ENCODE results near the gene SHOC1.

SHOC1 gene

GRCh38 chr9:111805830-111806241 is 11.1 kb upstream of the SHOC1 start:
- Histone ChIP-seq H3K4me2 (ENCODE audit: low read length) (no peak overlapping the region), H3K36me3 (replicated peaks; ENCODE audit: low read depth, low read length) (no peaks in the 10 kb centered on the region), H3K27ac (ENCODE audit: low read length) (no peak overlapping the region), H2AFZ (ENCODE audit: low read depth, low read length) (no peak overlapping the region), H3K27me3 (ENCODE audit: low read depth, low read length) (no peaks in the 10 kb centered on the region), H3K9me3 (ENCODE audit: insufficient read depth, low read length) (no peaks in the 10 kb centered on the region), H3K4me3 (ENCODE audit: low read length) (no peak overlapping the region), H3K4me1 (ENCODE audit: low read length) (no peaks in the 10 kb centered on the region), H4K20me1 (ENCODE audit: insufficient read depth, low read length) (no peaks in the 10 kb centered on the region), H3K9ac (ENCODE audit: low read length) (no peak overlapping the region), H3K79me2 (ENCODE audit: low read length) (no peaks in the 10 kb centered on the region)
- TF ChIP-seq CTCF (IDR thresholded peaks at IDR 0.05; ENCODE audit: low read depth, low read length) (no peak), EZH2phosphoT487 (IDR thresholded peaks at IDR 0.05; ENCODE audit: low read depth) (no peak)

DNA sequence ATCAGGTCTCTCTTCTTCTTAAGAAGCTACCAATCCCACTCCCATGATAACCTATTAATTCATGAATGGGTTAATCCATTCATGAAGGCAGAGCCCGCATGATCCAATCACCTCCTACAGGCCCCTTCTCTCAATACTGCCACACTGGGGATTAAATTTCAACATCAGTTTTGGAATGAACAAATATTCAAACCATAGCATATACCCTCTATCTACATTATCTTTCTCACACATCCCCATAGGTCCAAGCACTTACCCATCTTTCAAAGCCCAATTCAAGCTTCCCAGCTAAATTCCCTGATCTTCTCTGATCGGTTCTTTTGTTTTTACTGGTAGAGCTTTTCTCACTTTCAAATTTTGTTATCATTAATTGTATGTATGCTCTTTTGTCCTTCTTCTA is 10.5 kb upstream of the SHOC1 start:
- TF ChIP-seq EZH2phosphoT487 (IDR thresholded peaks at IDR 0.05; ENCODE audit: low read depth) (no peak), CTCF (IDR thresholded peaks at IDR 0.05; ENCODE audit: low read depth, low read length) (no peak)
- Histone ChIP-seq H2AFZ (ENCODE audit: low read depth, low read length) (no peak overlapping the region), H3K27ac (ENCODE audit: low read length) (no peak overlapping the region), H4K20me1 (ENCODE audit: insufficient read depth, low read length) (no peaks in the 10 kb centered on the region), H3K9ac (ENCODE audit: low read length) (no peak overlapping the region), H3K9me3 (ENCODE audit: insufficient read depth, low read length) (no peaks in the 10 kb centered on the region), H3K4me2 (ENCODE audit: low read length) (no peak overlapping the region), H3K27me3 (ENCODE audit: low read depth, low read length) (no peaks in the 10 kb centered on the region), H3K4me1 (ENCODE audit: low read length) (no peaks in the 10 kb centered on the region), H3K36me3 (replicated peaks; ENCODE audit: low read depth, low read length) (no peaks in the 10 kb centered on the region), H3K4me3 (ENCODE audit: low read length) (no peak overlapping the region), H3K79me2 (ENCODE audit: low read length) (no peaks in the 10 kb centered on the region)

DNA sequence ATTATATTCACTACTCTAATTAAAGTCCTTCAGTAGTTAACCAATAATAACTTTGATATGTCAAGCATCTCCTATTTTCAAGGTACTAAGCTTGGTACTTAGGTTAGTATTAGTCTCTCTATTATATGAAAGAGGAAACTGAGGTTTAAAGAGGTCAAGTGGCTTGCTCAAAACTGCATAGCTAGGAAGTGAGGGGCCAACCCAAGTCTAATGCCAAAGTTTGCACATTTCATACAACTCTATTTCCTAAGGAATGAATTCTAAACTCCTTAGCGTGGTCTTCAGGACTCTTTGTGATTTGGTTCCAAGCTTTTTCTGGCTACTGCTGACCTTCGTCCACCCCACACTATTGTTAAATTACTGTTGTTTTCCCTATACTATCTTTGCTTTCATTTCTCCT is 9.9 kb upstream of the SHOC1 start:
- TF ChIP-seq CTCF (IDR thresholded peaks at IDR 0.05; ENCODE audit: low read depth, low read length) (no peak), EZH2phosphoT487 (IDR thresholded peaks at IDR 0.05; ENCODE audit: low read depth) (no peak)
- H3K79me2 ChIP-seq (ENCODE audit: low read length), result no peaks in the 10 kb centered on the region
- no peak overlapping the region for H3K4me2 ChIP-seq (ENCODE audit: low read length)
- H3K27me3 ChIP-seq (ENCODE audit: low read depth, low read length), result no peaks in the 10 kb centered on the region
- H3K4me1 ChIP-seq (ENCODE audit: low read length), result no peaks in the 10 kb centered on the region
- H3K4me3 ChIP-seq (ENCODE audit: low read length), result no peak overlapping the region
- H3K9me3 ChIP-seq (ENCODE audit: insufficient read depth, low read length), result no peaks in the 10 kb centered on the region
- no peak overlapping the region for H3K27ac ChIP-seq (ENCODE audit: low read length)
- H4K20me1 ChIP-seq (ENCODE audit: insufficient read depth, low read length), result no peaks in the 10 kb centered on the region
- no peak overlapping the region for H3K9ac ChIP-seq (ENCODE audit: low read length)
- no peak overlapping the region for H2AFZ ChIP-seq (ENCODE audit: low read depth, low read length)
- H3K36me3 ChIP-seq (replicated peaks; ENCODE audit: low read depth, low read length), result no peaks in the 10 kb centered on the region

- TF ChIP-seq CTCF (IDR thresholded peaks at IDR 0.05; ENCODE audit: low read depth, low read length), result no peak
- no peak for TF ChIP-seq EZH2phosphoT487 (IDR thresholded peaks at IDR 0.05; ENCODE audit: low read depth)
- Histone ChIP-seq H4K20me1 (ENCODE audit: insufficient read depth, low read length) (no peaks in the 10 kb centered on the region), H3K36me3 (replicated peaks; ENCODE audit: low read depth, low read length) (no peaks in the 10 kb centered on the region), H3K4me1 (ENCODE audit: low read length) (no peaks in the 10 kb centered on the region), H2AFZ (ENCODE audit: low read depth, low read length) (no peak overlapping the region), H3K4me2 (ENCODE audit: low read length) (no peak overlapping the region), H3K27me3 (ENCODE audit: low read depth, low read length) (no peaks in the 10 kb centered on the region), H3K4me3 (ENCODE audit: low read length) (no peak overlapping the region), H3K27ac (ENCODE audit: low read length) (no peak overlapping the region), H3K79me2 (ENCODE audit: low read length) (no peaks in the 10 kb centered on the region), H3K9me3 (ENCODE audit: insufficient read depth, low read length) (no peaks in the 10 kb centered on the region), H3K9ac (ENCODE audit: low read length) (no peak overlapping the region)
Measured at GRCh38 chr9:111803924-111804323, 9.2 kb upstream of the SHOC1 start.
